ENCODE results near the gene SPATA19.

SPATA19 gene

DNA sequence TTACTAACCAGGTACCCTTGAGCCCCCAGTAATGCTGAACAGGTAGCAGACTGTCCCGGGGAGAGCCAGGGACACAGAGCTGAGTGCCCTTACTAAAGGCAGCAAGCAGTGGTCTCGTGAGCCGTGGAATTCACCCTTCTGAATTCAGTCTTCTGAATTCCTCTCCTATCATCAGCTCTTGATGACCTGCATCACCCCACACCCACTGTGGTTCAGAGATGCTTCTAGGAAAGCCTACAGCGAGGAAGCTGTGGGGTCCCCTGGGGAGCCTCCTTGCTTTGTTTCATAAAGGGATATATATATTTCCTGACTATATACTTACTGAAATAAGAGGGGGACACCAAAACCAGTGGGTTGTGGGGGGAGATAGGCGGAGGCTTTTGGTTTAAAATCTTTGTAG is 2.6 kb downstream of the SPATA19 start (continued):
- TF ChIP-seq ZNF704 (tag by site-specific recombination; IDR thresholded peaks at IDR 0.05) = no peak
- no peak for TF ChIP-seq ZNF280C (tag by site-specific recombination; IDR thresholded peaks at IDR 0.05)
- no peak for TF ChIP-seq ZNF24 (tag by site-specific recombination; IDR thresholded peaks at IDR 0.05)
- TF ChIP-seq ZNF692 (tag by site-specific recombination; IDR thresholded peaks at IDR 0.05) = no peak
- TF ChIP-seq HIC1 (tag by site-specific recombination; IDR thresholded peaks at IDR 0.05) = no peak
- TF ChIP-seq ZNF266 (tag by site-specific recombination; IDR thresholded peaks at IDR 0.05; ENCODE audit: low read depth) = no peak
- TF ChIP-seq ZNF791 (tag by site-specific recombination; IDR thresholded peaks at IDR 0.05) = no peak
- no peak for TF ChIP-seq ZNF133 (tag by site-specific recombination; IDR thresholded peaks at IDR 0.05)
- TF ChIP-seq, protein P1, sequence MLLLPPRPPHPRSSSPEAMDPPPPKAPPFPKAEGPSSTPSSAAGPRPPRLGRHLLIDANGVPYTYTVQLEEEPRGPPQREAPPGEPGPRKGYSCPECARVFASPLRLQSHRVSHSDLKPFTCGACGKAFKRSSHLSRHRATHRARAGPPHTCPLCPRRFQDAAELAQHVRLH (tag by site-specific recombination; IDR thresholded peaks at IDR 0.05) = no peak
- no peak for TF ChIP-seq ZNF114 (tag by site-specific recombination; IDR thresholded peaks at IDR 0.05)
- TF ChIP-seq ZNF521 (tag by site-specific recombination; IDR thresholded peaks at IDR 0.05) = no peak
- no peak for TF ChIP-seq ZNF549 (tag by site-specific recombination; IDR thresholded peaks at IDR 0.05)

DNA sequence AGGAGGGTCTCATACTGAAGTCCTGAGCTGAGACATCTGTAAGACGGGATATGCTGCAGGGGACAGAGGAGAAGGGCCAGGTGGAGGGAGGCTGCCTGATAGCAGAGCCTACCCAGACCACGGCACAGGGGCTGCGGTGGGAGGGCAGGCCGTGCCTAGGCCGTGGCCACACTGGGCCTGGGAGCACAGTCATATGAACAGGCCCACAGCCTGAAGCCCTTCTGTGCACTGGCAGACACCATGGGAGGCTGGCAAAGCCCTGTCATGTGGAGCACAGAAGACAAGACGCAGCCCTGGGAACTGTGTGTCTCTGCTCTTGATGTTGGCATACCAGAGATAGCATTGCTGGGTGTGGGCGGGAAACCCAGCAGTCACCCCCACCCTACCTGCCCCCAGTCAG is 3.3 kb downstream of the SPATA19 start:
- CTCF ChIA-PET = interaction anchor here (0.8 to 1.5 kb wide), 2 partner anchors 20 to 764 kb away, joined by 5 read pairs; no protein-coding TSS in a partner anchor
- TF ChIP-seq ZNF768 (tag by site-specific recombination; IDR thresholded peaks at IDR 0.05) = no peak
- TF ChIP-seq HOXD13 (CRISPR knock-in tag; IDR thresholded peaks at IDR 0.05; ENCODE audit: borderline replicate concordance) = no peak
- no peaks in the 10 kb centered on the region for H3K36me3 ChIP-seq (ENCODE audit: control insufficient read depth in 2 of 2, insufficient read depth in 1 of 2, low read length in 2 of 2)
- H3K9me3 ChIP-seq (ENCODE audit: control insufficient read depth, insufficient read depth, low read depth, low read length) = no peaks in the 10 kb centered on the region
- H3K4me1 ChIP-seq (ENCODE audit: control insufficient read depth, insufficient read depth, low read length) = no peaks in the 10 kb centered on the region
- H3K4me3 ChIP-seq (ENCODE audit: low read depth, low read length) = no peak overlapping the region
- POLR2A ChIA-PET = no interaction called here
- no peak overlapping the region for H3K27ac ChIP-seq (ENCODE audit: extremely low read depth, low read depth, low read length)

- TF ChIP-seq ZNF132 (tag by site-specific recombination; IDR thresholded peaks at IDR 0.05; ENCODE audit: borderline replicate concordance) (no peak), SCRT2 (tag by site-specific recombination; IDR thresholded peaks at IDR 0.05) (peak; percentile 53)
- ChIA-PET CTCF (interaction anchor here (0.8 to 1.5 kb wide), 2 partner anchors 20 to 763 kb away, joined by 5 read pairs; no protein-coding TSS in a partner anchor), POLR2A (no interaction called here)
- Histone ChIP-seq H3K9me3 (ENCODE audit: control insufficient read depth, insufficient read depth, low read depth, low read length) (no peaks in the 10 kb centered on the region), H3K27ac (ENCODE audit: extremely low read depth, low read depth, low read length) (no peak overlapping the region), H3K4me3 (ENCODE audit: low read depth, low read length) (no peak overlapping the region), H3K4me1 (ENCODE audit: control insufficient read depth, insufficient read depth, low read length) (no peaks in the 10 kb centered on the region), H3K36me3 (ENCODE audit: control insufficient read depth in 2 of 2, insufficient read depth in 1 of 2, low read length in 2 of 2) (no peaks in the 10 kb centered on the region)
These were observed 3.9 kb downstream of the SPATA19 start for GRCh38 chr11:133841279-133842043.

Measured in HEK293 (cell line).